Cardiac septum (tissue), 1 donor: Measurements from ENCODE around the gene ADAM17. TPM values are rescaled to one million over a fixed set of nuclear protein-coding genes. Genes with fewer than 3 reads are reported as not detected.
"Not testable (repeated sequence)": the region's sequence is repeated elsewhere in the genome, so short reads cannot be mapped to it uniquely, and the experiment has no call there.

Source experiments
- DNase-seq: peaks from one replicate; pipeline ENCODE4 v3.0.0-alpha.2; 2020; ENCODE audit warnings: low spot score
- intact Hi-C: fragments of 100-400 bp; cut with DNase I; formaldehyde crosslinking; loops from one replicate; pipeline ENCODE4 v1.14.0; 2022
- total RNA-seq: library from RNA; stranded (reverse); fragmentation: NEBNext Ultra II Directional; extraction: Animal tissue kit (Norgen Biotek cat#: 25700); gene quantifications from one replicate; pipeline ENCODE4 v1.2.1, GENCODE V29; 2021
- donor health status: DM: no; HTN: no; CAD: no.

Gene ADAM17
- total RNA-seq, 1 donor from 2014 or later, result 18.9 TPM

- intact Hi-C loops, result no loop called here
- no peak for DNase-seq
Observed at GRCh38 chr2:9570182-9571060, 14.8 kb upstream of the ADAM17 start.

GRCh38 chr2:9565436-9566153 lies 10.0 kb upstream of the ADAM17 start:
- intact Hi-C loops, result no loop called here
- peak; percentile 86 for DNase-seq

GRCh38 chr2:9560628-9561027 lies 5.0 kb upstream of the ADAM17 start:
- no peak for DNase-seq
- intact Hi-C loops, result no loop called here

- intact Hi-C loops, result loop anchor here (5.0 kb wide), 5 partner anchors 48 to 483 kb away; partner anchors contain the start of genes IAH1 and KLF11
- no peak for DNase-seq
Observed at GRCh38 chr2:9558948-9559381, 3.3 kb upstream of the ADAM17 start.

GRCh38 chr2:9556121-9556743 lies 602 bp upstream of the ADAM17 start:
- intact Hi-C loops, result loop anchor here (5.0 kb wide), 5 partner anchors 51 to 486 kb away; partner anchors contain the start of genes IAH1 and KLF11
- no peak for DNase-seq

- intact Hi-C loops, result loop anchor here (1.0 to 5.0 kb wide), 7 partner anchors 52 to 487 kb away; partner anchors contain the start of genes IAH1, KLF11 and YWHAQ
- DNase-seq, result no peak
Observed at GRCh38 chr2:9554921-9555296, 721 bp downstream of the ADAM17 start.

GRCh38 chr2:9552219-9553178 lies 3.1 kb downstream of the ADAM17 start:
- intact Hi-C loops, result no loop called here
- DNase-seq, result no peak

- intact Hi-C loops, result not testable (repeated sequence)
Observed at GRCh38 chr2:9550859-9551391, 4.7 kb downstream of the ADAM17 start.

GRCh38 chr2:9549420-9549819 lies 6.2 kb downstream of the ADAM17 start:
- no peak for DNase-seq
- intact Hi-C loops, result no loop called here

More at GRCh38 chr2:9550859-9551391, 4.7 kb downstream of the ADAM17 start:
- not testable (repeated sequence) for DNase-seq

GRCh38 chr2:9548506-9548905 lies 7.1 kb downstream of the ADAM17 start:
- DNase-seq, result no peak
- intact Hi-C loops, result no loop called here

- intact Hi-C loops, result no loop called here
- no peak for DNase-seq
Observed at GRCh38 chr2:9547262-9547991, 8.2 kb downstream of the ADAM17 start.

- no peak for DNase-seq
- intact Hi-C loops, result no loop called here
Observed at GRCh38 chr2:9545502-9545901, 10.1 kb downstream of the ADAM17 start.

GRCh38 chr2:9543557-9543956 lies 12.1 kb downstream of the ADAM17 start:
- intact Hi-C loops, result no loop called here
- DNase-seq, result no peak

- DNase-seq, result no peak
- intact Hi-C loops, result no loop called here
Observed at GRCh38 chr2:9539531-9539930, 16.1 kb downstream of the ADAM17 start.

GRCh38 chr2:9538000-9538507 lies 17.6 kb downstream of the ADAM17 start:
- intact Hi-C loops, result no loop called here
- no peak for DNase-seq

- intact Hi-C loops, result no loop called here
- DNase-seq, result no peak
Observed at GRCh38 chr2:9536504-9536903, 19.1 kb downstream of the ADAM17 start.

- DNase-seq, result no peak
- intact Hi-C loops, result no loop called here
Observed at GRCh38 chr2:9535177-9535576, 20.5 kb downstream of the ADAM17 start.

GRCh38 chr2:9533663-9534062 lies 22.0 kb downstream of the ADAM17 start:
- intact Hi-C loops, result no loop called here
- DNase-seq, result no peak
